Embryonic facial prominence (tissue), 1 donor: ENCODE data around the gene SGCD.

Experiments used
- DNase-seq: peaks from one replicate; pipeline ENCODE4 v3.0.0-alpha.2; 2016; ENCODE audit errors: extremely low spot score

Gene SGCD

DNA sequence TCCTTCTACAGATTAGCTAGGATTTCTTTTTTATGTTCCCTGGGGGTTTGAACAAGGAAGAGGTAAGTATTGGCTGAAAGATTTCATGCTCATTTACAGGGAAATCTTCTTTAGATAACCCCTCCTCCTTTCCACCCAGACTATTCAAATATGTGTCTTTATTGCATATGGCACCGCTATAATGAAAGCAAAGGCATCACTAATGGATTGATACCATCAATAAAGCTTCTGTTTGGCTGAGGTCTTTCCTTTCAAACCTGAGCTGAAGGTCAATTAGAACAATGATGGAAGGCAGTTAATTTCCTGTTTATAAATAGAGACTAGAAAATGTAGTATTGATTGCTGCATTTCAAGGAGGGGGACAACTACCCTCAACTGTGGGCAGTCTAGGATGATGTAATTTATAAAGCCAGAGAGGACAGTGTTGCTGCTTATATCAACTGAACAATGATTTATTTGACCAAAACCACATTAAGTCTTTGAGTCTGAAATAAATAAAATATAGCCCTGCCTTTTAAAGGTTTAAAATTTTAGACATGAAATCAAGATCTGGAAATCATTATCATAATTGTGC, 132.9 kb downstream of the SGCD start:
- DNase-seq = no peak

DNA sequence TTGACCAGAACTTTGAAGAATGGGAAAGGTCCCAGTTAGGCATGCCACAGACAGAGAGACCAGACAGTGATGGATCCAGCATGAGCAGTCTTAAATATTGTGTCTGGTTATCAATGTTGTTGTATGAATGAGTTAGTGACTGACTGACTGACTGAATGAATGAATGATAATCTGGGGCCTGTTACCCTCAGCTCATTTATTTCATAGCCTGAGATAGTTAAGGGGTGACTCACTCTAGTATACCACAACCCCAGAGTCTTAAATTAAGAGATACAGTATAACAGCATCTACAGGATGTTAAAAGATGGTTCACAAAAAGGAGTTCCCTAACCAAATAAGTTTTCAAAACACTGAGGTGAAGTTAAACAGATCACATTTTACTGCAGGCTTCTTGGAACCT, 133.5 kb downstream of the SGCD start:
- no peak for DNase-seq

DNA sequence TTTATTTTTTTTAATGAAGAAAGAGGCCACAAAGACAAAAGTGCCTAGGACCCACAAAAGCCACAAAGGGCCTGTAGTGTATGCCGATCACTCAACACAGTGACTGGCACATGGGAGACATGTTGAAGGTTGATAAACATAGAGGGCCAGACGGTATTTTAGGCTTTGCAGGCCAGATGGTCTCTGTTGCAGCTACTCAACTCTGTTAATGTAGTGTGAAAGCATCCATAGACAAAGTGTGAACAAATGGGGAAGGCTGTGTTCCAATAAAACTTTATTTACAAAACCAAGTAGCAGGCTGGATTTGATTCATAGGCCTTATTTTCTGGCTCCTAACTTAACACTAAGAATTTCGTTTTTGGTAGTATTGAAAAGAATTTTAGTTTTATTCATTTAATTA, 139.9 kb downstream of the SGCD start:
- DNase-seq = no peak

DNA sequence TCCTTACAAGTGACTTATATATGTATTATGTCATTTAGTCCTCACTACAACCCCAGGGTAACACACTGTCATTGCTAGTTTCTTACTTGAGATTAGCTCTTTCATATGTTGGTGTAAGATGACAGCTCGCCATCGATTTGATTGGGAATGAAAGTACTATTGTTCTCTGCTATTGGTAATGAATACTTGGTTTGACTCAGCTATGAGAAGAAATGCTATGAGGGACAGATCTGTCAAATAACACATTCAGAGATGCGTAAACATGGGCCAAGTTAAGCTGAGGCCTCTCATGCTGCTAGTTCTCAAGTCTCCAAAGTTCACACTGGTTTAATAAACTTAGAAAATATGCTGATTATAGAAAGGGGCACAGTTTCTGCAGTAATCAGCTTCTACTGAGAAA, 142.7 kb downstream of the SGCD start:
- DNase-seq = no peak

- no peak for DNase-seq
Observed at GRCh38 chr5:156471893-156472292, 144.9 kb downstream of the SGCD start.

- no peak for DNase-seq
Observed at GRCh38 chr5:156473269-156473908, 146.4 kb downstream of the SGCD start.

DNA sequence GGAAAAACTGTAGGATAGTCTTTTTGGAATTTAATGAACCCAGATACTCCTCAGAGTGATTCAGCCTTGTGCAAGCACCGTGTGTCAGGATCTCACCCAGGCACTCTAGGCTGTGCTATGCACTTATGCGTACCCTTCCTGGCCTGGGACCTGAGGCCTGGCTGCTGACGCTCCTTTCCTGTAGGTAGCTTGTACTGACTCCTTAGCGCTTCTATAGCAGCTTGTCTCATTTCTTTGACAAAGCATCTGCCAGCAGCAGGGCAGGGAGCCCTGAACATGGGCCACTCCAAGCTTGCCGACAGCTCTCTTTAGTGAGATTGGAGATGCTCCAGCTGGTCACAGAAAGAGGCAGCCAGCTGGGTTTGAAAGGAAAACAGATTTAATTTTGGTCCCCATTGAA, 147.3 kb downstream of the SGCD start:
- DNase-seq = no peak

- no peak for DNase-seq
Observed at GRCh38 chr5:156475182-156476157, 148.5 kb downstream of the SGCD start.

DNA sequence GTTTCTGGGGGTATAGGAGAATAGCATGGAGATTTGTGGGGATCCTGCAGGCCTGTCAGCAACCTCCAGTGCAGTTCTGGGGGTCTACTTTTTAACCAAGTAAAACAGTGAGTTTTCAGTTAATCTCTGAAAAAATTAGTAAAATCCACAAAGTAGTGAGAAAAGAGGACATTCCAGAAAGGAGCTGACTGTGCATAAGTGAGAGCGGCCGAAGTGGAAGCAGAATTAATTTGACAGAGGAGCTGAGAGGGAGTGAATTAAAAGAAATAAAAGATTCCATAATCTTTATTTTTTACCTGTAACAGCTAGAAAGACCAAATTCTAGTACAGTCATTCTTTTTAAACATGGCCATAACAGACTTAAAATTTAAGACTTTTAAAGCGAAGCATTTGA, 149.2 kb downstream of the SGCD start:
- DNase-seq = no peak

- no peak for DNase-seq
Observed at GRCh38 chr5:156476678-156477077, 149.7 kb downstream of the SGCD start.

- no peak for DNase-seq
Observed at GRCh38 chr5:156477196-156477595, 150.2 kb downstream of the SGCD start.

- no peak for DNase-seq
Observed at GRCh38 chr5:156479849-156480248, 152.9 kb downstream of the SGCD start.

GRCh38 chr5:156481741-156482140, 154.8 kb downstream of the SGCD start:
- DNase-seq = no peak

- DNase-seq = no peak
Observed at GRCh38 chr5:156482818-156483217, 155.9 kb downstream of the SGCD start.

- DNase-seq = no peak
Observed at GRCh38 chr5:156486394-156487238, 159.7 kb downstream of the SGCD start.

- no peak for DNase-seq
Observed at GRCh38 chr5:156491766-156492165, 164.8 kb downstream of the SGCD start.

GRCh38 chr5:156496291-156496690, 169.3 kb downstream of the SGCD start:
- DNase-seq = no peak

GRCh38 chr5:156497804-156498208, 170.8 kb downstream of the SGCD start:
- DNase-seq = no peak

- peak; percentile 27 for DNase-seq
Observed at GRCh38 chr5:156498226-156498980, 171.4 kb downstream of the SGCD start.

- no peak for DNase-seq
Observed at GRCh38 chr5:156500755-156501154, 173.8 kb downstream of the SGCD start.

GRCh38 chr5:156505101-156505500, 178.1 kb downstream of the SGCD start:
- DNase-seq = no peak
